Left ventricle myocardium inferior (tissue), 1 donor: ENCODE measurements around the gene CCDC40. TPM values are rescaled to one million over a fixed set of nuclear protein-coding genes. Genes with fewer than 3 reads are reported as not detected.

Experiments used
- DNase-seq: peaks from one replicate; pipeline ENCODE4 v3.0.0-alpha.2; 2020
- H3K27ac ChIP-seq: fragments of 200-600 bp; replicated peaks from 2 replicates; pipeline ENCODE4 v1.8.0; 2021
- H3K27me3 ChIP-seq: fragments of 200-600 bp; 2 replicates; pipeline ENCODE4 v1.8.0; 2021; ENCODE audit warnings: low read depth
- H3K36me3 ChIP-seq: fragments of 200-600 bp; 2 replicates; pipeline ENCODE4 v1.8.0; 2021
- H3K4me1 ChIP-seq: fragments of 200-600 bp; 2 replicates; pipeline ENCODE4 v1.8.0; 2021
- H3K4me3 ChIP-seq: fragments of 200-600 bp; 2 replicates; pipeline ENCODE4 v1.8.0; 2021; ENCODE audit warnings: mild to moderate bottlenecking, moderate library complexity
- H3K9me3 ChIP-seq: fragments of 200-600 bp; replicated peaks from 2 replicates; pipeline ENCODE4 v1.8.0; 2021
- intact Hi-C: fragments of 100-400 bp; cut with micrococcal nuclease; formaldehyde crosslinking; loops from one replicate; pipeline ENCODE4 v1.11.0; 2022
- total RNA-seq: library from RNA; stranded (reverse); fragmentation: NEBNext Ultra II Directional; extraction: Animal tissue kit (Norgen Biotek cat#: 25700); gene quantifications from one replicate; pipeline ENCODE4 v1.2.1, GENCODE V29; 2021
- TF ChIP-seq, protein P1 (sequence below): fragments of 200-600 bp; IDR thresholded peaks from 2 replicates; pipeline ENCODE4 v1.8.0; 2021; ENCODE audit warnings: antibody characterized with exemption, mild to moderate bottlenecking, borderline replicate concordance
- donor health status: DM: no; HTN: yes; CAD: no; lungs with severe emphysema.

Gene CCDC40
- total RNA-seq, 1 donor from 2014 or later: 7.7 TPM

DNA sequence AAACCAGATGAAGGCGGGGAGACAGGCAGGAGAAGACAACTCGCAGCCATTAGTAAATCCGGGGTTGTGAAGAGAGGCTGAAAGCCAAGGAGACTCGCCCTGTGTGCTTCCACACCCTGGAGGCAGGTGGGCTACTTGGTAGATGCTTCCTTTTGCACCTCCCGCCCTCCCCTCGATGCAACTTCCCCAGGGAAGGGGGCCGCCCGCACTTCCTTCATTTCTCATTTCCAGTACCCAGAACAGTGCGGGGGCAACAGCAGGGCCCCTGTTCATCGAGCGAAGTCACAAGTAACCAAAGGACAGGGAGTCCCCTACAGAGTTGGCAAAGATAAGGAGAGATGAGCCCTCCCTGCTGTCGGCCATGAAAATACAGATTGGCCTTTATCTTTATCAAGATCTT is 25.0 kb downstream of the CCDC40 start:
- TF ChIP-seq, protein P1, sequence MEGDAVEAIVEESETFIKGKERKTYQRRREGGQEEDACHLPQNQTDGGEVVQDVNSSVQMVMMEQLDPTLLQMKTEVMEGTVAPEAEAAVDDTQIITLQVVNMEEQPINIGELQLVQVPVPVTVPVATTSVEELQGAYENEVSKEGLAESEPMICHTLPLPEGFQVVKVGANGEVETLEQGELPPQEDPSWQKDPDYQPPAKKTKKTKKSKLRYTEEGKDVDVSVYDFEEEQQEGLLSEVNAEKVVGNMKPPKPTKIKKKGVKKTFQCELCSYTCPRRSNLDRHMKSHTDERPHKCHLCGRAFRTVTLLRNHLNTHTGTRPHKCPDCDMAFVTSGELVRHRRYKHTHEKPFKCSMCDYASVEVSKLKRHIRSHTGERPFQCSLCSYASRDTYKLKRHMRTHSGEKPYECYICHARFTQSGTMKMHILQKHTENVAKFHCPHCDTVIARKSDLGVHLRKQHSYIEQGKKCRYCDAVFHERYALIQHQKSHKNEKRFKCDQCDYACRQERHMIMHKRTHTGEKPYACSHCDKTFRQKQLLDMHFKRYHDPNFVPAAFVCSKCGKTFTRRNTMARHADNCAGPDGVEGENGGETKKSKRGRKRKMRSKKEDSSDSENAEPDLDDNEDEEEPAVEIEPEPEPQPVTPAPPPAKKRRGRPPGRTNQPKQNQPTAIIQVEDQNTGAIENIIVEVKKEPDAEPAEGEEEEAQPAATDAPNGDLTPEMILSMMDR: no peak
- Histone ChIP-seq H3K4me3 (no peak overlapping the region), H3K4me1 (no peaks in the 10 kb centered on the region), H3K9me3 (no peaks in the 10 kb centered on the region), H3K27ac (no peak overlapping the region), H3K36me3 (peaks cover 5% of the 10 kb centered on the region), H3K27me3 (no peaks in the 10 kb centered on the region)
- DNase-seq: no peak
- intact Hi-C loops: no loop called here

DNA sequence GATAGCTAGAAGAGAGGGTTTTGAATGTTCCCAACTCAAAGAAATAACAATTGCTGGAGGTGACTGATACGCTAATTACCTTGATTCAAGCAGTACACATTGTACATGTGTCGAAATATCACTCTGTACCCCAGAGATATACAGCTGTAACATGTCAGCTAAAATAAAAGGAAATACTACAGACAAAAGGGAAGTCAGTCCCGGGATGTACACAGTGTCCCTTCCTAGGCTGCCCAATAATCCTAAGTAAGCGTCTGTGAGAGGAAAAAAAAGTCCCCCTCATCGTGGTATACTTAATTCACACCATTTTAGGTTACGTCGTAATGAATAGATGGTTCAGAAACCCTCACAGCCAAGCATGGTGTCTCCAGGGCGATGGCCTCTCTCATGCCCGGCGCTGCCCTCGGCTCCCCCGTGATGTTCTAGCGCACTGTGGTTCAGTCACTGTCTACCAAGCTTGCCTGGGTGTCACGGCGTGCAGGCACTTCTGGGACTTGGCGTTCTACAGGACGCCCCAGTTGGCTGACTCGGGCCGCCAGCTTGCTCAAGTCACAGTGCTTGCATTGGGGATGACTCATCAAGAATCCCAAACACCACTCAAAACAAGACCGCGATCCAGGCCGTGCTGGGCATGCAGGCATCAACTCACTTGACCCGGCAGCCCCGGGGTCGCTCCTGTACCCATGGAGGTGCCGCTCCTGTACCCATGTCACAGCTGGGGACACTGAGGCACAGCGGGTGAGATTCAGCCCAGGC is 27.6 kb downstream of the CCDC40 start:
- Histone ChIP-seq H3K27me3 (no peaks in the 10 kb centered on the region), H3K36me3 (peaks cover 2% of the 10 kb centered on the region), H3K4me3 (no peak overlapping the region), H3K9me3 (no peaks in the 10 kb centered on the region), H3K4me1 (peaks cover 8% of the 10 kb centered on the region), H3K27ac (peak overlapping the region; percentile 21)
- no peak for DNase-seq
- TF ChIP-seq, protein P1: no peak
- intact Hi-C loops: no loop called here

DNA sequence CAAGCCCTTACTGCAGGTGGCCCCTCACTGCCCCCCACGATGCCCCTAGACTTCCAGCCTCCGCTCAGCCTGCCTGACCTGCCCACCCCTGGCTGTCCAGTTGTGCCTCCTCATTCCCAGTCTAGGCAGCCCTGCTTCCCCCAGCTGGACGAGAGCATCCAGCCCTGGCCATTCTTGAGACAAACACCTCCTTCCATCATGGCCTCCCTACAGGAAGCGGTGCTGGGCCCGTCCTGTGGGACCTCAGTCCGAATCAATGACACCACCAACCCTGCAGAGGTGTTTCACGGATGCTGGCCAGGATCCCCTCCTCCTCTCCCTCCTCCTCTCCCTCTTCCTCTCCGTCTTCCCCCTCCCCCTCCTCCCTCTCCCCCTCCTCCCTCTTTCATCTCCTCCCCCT is 28.3 kb downstream of the CCDC40 start:
- TF ChIP-seq, protein P1: no peak
- Histone ChIP-seq H3K27ac (peak overlapping the region; percentile 21), H3K4me1 (peaks cover 15% of the 10 kb centered on the region), H3K4me3 (no peak overlapping the region), H3K36me3 (no peaks in the 10 kb centered on the region), H3K9me3 (no peaks in the 10 kb centered on the region), H3K27me3 (no peaks in the 10 kb centered on the region)
- intact Hi-C loops: no loop called here
- no peak for DNase-seq

DNA sequence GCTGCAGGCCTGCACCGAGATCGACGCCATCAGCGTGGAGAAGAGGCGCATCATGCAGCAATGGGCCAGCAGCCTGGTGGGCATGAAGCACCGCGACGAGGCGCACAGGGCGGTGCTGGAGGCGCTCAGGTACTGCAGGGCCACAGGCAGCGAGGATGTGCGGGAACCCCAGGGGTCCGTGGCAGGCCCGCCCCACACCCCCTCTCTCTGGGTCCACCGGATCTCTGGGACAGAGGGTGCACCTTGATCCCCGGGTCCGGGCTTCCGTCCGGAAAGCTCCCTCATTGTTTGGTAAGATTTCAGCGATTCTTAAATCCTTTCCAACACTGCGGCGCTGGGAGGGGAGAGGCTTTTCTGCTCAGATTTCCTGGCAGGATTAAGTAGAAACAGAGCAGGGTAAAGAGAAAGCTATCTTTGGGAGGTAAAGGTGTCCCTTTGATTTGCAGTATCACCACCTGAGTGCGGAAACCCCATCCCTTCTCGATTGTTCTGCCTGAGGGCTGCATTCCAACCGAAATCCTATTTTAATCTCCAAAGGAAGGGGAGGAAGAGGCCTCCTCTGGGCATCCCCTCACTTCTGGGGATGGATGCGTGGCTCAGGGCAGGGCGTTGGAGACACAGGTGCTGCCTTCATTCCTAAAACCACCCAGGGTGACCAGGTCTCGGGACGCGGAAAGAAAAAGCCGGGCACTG is 29.2 kb downstream of the CCDC40 start:
- H3K27ac ChIP-seq: no peak overlapping the region
- no peaks in the 10 kb centered on the region for H3K36me3 ChIP-seq
- DNase-seq: no peak
- H3K4me3 ChIP-seq: no peak overlapping the region
- H3K27me3 ChIP-seq: no peaks in the 10 kb centered on the region
- H3K9me3 ChIP-seq: no peaks in the 10 kb centered on the region
- H3K4me1 ChIP-seq: peaks cover 24% of the 10 kb centered on the region
- TF ChIP-seq, protein P1: no peak
- intact Hi-C loops: no loop called here

DNA sequence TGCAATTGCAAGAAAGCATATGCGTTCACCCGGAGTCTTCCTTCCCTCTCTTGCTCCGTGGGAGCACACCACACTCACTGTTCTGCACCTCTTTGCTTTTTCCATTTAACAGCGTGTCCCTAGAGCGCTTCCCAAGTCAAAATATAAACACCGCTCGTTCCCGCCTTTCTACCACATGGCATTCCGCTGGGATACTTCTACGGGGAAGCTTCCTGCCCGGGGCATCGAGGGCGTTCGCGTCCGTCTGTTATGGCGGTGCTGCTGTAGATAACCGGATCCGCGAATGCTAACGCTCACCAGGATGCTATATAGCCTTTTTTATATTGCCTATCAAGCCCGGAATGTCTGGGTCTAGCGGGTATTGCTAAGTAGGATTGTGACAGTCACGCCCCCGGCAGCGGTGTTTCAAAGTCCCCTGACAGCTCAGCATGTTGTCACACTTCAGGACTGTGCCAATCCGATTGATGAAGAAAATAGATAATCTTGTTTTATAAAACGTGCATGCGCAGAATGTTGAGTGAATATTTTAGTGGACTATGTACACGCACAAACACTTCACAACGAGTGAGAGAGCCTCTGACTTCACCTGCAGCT is 31.0 kb downstream of the CCDC40 start:
- TF ChIP-seq, protein P1: no peak
- Histone ChIP-seq H3K27ac (no peak overlapping the region), H3K27me3 (no peaks in the 10 kb centered on the region), H3K4me1 (peaks cover 39% of the 10 kb centered on the region), H3K36me3 (no peaks in the 10 kb centered on the region), H3K4me3 (no peak overlapping the region), H3K9me3 (no peaks in the 10 kb centered on the region)
- DNase-seq: no peak
- intact Hi-C loops: no loop called here
